Activated CD8-positive, alpha-beta T cell treated with anti-CD3 and anti-CD28 coated beads, Interleukin-2, amount 10 ng/mL, durations not matched to agents 7 days and 5 days (primary cell): ENCODE measurements around the gene RHOH. TPM values are rescaled to one million over a fixed set of nuclear protein-coding genes. Genes with fewer than 3 reads are reported as not detected.

Experiments used
- ATAC-seq: fragments of 150-1000 bp; cut with Tn5 transposase; one replicate; pipeline ENCODE4 v1.10.0; 2021; ENCODE audit warnings: moderate library complexity
- CTCF ChIA-PET: fragments of 350-600 bp; sonication (Branson Sonifier 250); formaldehyde crosslinking; loops from one replicate; lab custom pipeline; 2021; ENCODE audit warnings: antibody characterized with exemption; lab: Charles Lee
- POLR2A ChIA-PET: fragments of 350-600 bp; sonication (Branson Sonifier 250); formaldehyde crosslinking; loops from one replicate; lab custom pipeline; 2021; ENCODE audit warnings: antibody characterized with exemption; lab: Charles Lee
- DNase-seq: peaks from one replicate; pipeline ENCODE4 v3.0.0-alpha.2; 2020
- H3K27ac Mint-ChIP-seq: one replicate; pipeline ENCODE4 v1.8.0; 2021; ENCODE audit warnings: mild to moderate bottlenecking, mixed read lengths
- H3K27me3 Mint-ChIP-seq: one replicate; pipeline ENCODE4 v1.8.0; 2021; ENCODE audit warnings: low read depth, mixed read lengths
- H3K36me3 Mint-ChIP-seq: one replicate; pipeline ENCODE4 v1.8.0; 2021; ENCODE audit warnings: low read depth, mixed read lengths
- H3K4me1 Mint-ChIP-seq: one replicate; pipeline ENCODE4 v1.8.0; 2021; ENCODE audit warnings: low read depth, mixed read lengths
- H3K4me3 Mint-ChIP-seq: one replicate; pipeline ENCODE4 v1.8.0; 2021; ENCODE audit warnings: mild to moderate bottlenecking, mixed read lengths
- H3K9me3 Mint-ChIP-seq: one replicate; pipeline ENCODE4 v1.8.0; 2022; ENCODE audit warnings: mixed read lengths; ENCODE audit not compliant: insufficient read depth
- total RNA-seq, 2 experiments: library from RNA; stranded (reverse); gene quantifications; one replicate each; pipeline ENCODE4 v1.2.3, GENCODE V29; 2021

The RHOH gene
- total RNA-seq, 2 experiments from 2014 or later: 147 to 159 TPM

GRCh38 chr4:40246011-40246900 is 49.4 kb downstream of the RHOH start:
- H3K27me3 Mint-ChIP-seq: no peaks in the 10 kb centered on the region
- H3K36me3 Mint-ChIP-seq: peaks cover 78% of the 10 kb centered on the region
- ATAC-seq (no peak), DNase-seq (no peak)
- ChIA-PET CTCF (interaction anchor here (1.0 to 2.6 kb wide), 6 partner anchors 9 to 71 kb away, joined by 3 to 19 read pairs (median 5); no protein-coding TSS in a partner anchor), POLR2A (interaction anchor here (0.9 to 2.0 kb wide), 4 partner anchors 16 to 70 kb away, joined by 3 to 7 read pairs (median 4); no protein-coding TSS in a partner anchor)
- H3K4me3 Mint-ChIP-seq: peak overlapping the region; percentile 72
- no peaks in the 10 kb centered on the region for H3K9me3 Mint-ChIP-seq
- H3K27ac Mint-ChIP-seq: peak overlapping the region; percentile 94
- peaks cover 86% of the 10 kb centered on the region for H3K4me1 Mint-ChIP-seq

GRCh38 chr4:40246938-40247337 is 50.1 kb downstream of the RHOH start:
- Mint-ChIP-seq H3K4me3 (peak overlapping the region; percentile 72), H3K27me3 (no peaks in the 10 kb centered on the region), H3K36me3 (peaks cover 72% of the 10 kb centered on the region), H3K27ac (peak overlapping the region; percentile 94), H3K9me3 (no peaks in the 10 kb centered on the region), H3K4me1 (peaks cover 83% of the 10 kb centered on the region)
- no peak for DNase-seq
- ChIA-PET POLR2A (interaction anchor here (1.0 to 1.8 kb wide), 7 partner anchors 8 to 60 kb away, joined by 3 to 15 read pairs (median 5); no protein-coding TSS in a partner anchor), CTCF (interaction anchor here (0.6 to 2.9 kb wide), 7 partner anchors 9 to 175 kb away, joined by 3 to 16 read pairs (median 6); no protein-coding TSS in a partner anchor)
- peak; percentile 9 for ATAC-seq

GRCh38 chr4:40247350-40247749 is 50.5 kb downstream of the RHOH start:
- DNase-seq (peak; percentile 85), ATAC-seq (peak; percentile 68)
- ChIA-PET CTCF (interaction anchor here (0.6 to 2.9 kb wide), 12 partner anchors 8 to 176 kb away, joined by 3 to 16 read pairs (median 4); no protein-coding TSS in a partner anchor), POLR2A (interaction anchor here (1.0 to 1.8 kb wide), 7 partner anchors 8 to 60 kb away, joined by 3 to 15 read pairs (median 5); no protein-coding TSS in a partner anchor)
- Mint-ChIP-seq H3K4me1 (peaks cover 78% of the 10 kb centered on the region), H3K36me3 (peaks cover 68% of the 10 kb centered on the region), H3K27ac (peak overlapping the region; percentile 94), H3K4me3 (peak overlapping the region; percentile 72), H3K27me3 (no peaks in the 10 kb centered on the region), H3K9me3 (no peaks in the 10 kb centered on the region)

GRCh38 chr4:40251366-40251765 is 54.5 kb downstream of the RHOH start:
- ATAC-seq: no peak
- Mint-ChIP-seq H3K4me3 (no peak overlapping the region), H3K27ac (peak overlapping the region; percentile 9)

GRCh38 chr4:40253906-40254305 is 57.1 kb downstream of the RHOH start:
- no peaks in the 10 kb centered on the region for H3K27me3 Mint-ChIP-seq
- H3K36me3 Mint-ChIP-seq: peaks cover 12% of the 10 kb centered on the region
- peak overlapping the region; percentile 89 for H3K27ac Mint-ChIP-seq
- peaks cover 81% of the 10 kb centered on the region for H3K4me1 Mint-ChIP-seq
- ATAC-seq (no peak), DNase-seq (no peak)
- POLR2A ChIA-PET: interaction anchor here (0.7 to 1.4 kb wide), 3 partner anchors 19 to 54 kb away, joined by 3 to 4 read pairs (median 3); no protein-coding TSS in a partner anchor
- H3K9me3 Mint-ChIP-seq: no peaks in the 10 kb centered on the region
- H3K4me3 Mint-ChIP-seq: peak overlapping the region; percentile 47
- CTCF ChIA-PET: interaction anchor here (0.6 to 4.3 kb wide), 5 partner anchors 30 to 90 kb away, joined by 3 to 17 read pairs (median 6); no protein-coding TSS in a partner anchor

More at GRCh38 chr4:40251366-40251765, 54.5 kb downstream of the RHOH start:
- CTCF ChIA-PET: interaction anchor here (1.0 to 1.3 kb wide), 2 partner anchors 33 to 57 kb away, joined by 3 to 4 read pairs; no protein-coding TSS in a partner anchor
- POLR2A ChIA-PET: interaction anchor here (0.6 to 1.3 kb wide), 6 partner anchors 20 to 193 kb away, joined by 3 to 4 read pairs (median 3); no protein-coding TSS in a partner anchor
- H3K27me3 Mint-ChIP-seq: no peaks in the 10 kb centered on the region
- peaks cover 79% of the 10 kb centered on the region for H3K4me1 Mint-ChIP-seq
- H3K9me3 Mint-ChIP-seq: no peaks in the 10 kb centered on the region
- DNase-seq: no peak
- peaks cover 30% of the 10 kb centered on the region for H3K36me3 Mint-ChIP-seq

GRCh38 chr4:40254608-40255392 is 58.0 kb downstream of the RHOH start:
- Mint-ChIP-seq H3K36me3 (peaks cover 6% of the 10 kb centered on the region), H3K9me3 (no peaks in the 10 kb centered on the region), H3K27ac (peak overlapping the region; percentile 89), H3K4me3 (peak overlapping the region; percentile 47), H3K4me1 (peaks cover 77% of the 10 kb centered on the region), H3K27me3 (no peaks in the 10 kb centered on the region)
- ATAC-seq: peak; percentile 50
- ChIA-PET CTCF (interaction anchor here (1.2 to 4.3 kb wide), 9 partner anchors 7 to 60 kb away, joined by 3 to 17 read pairs (median 6); no protein-coding TSS in a partner anchor), POLR2A (interaction anchor here (0.7 to 1.5 kb wide), 6 partner anchors 7 to 53 kb away, joined by 3 to 5 read pairs (median 3); no protein-coding TSS in a partner anchor)
- peak; percentile 63 for DNase-seq

GRCh38 chr4:40255393-40256281 is 58.8 kb downstream of the RHOH start:
- H3K27me3 Mint-ChIP-seq: no peaks in the 10 kb centered on the region
- peak overlapping the region; percentile 47 for H3K4me3 Mint-ChIP-seq
- ChIA-PET POLR2A (interaction anchor here (1.0 to 2.0 kb wide), 5 partner anchors 8 to 53 kb away, joined by 3 to 5 read pairs (median 3); no protein-coding TSS in a partner anchor), CTCF (interaction anchor here (1.2 to 4.3 kb wide), 9 partner anchors 8 to 70 kb away, joined by 3 to 17 read pairs (median 8); no protein-coding TSS in a partner anchor)
- H3K9me3 Mint-ChIP-seq: no peaks in the 10 kb centered on the region
- peaks cover 71% of the 10 kb centered on the region for H3K4me1 Mint-ChIP-seq
- H3K27ac Mint-ChIP-seq: peak overlapping the region; percentile 89
- peak; percentile 27 for ATAC-seq
- peaks cover 1% of the 10 kb centered on the region for H3K36me3 Mint-ChIP-seq
- no peak for DNase-seq

GRCh38 chr4:40256329-40256728 is 59.5 kb downstream of the RHOH start:
- Mint-ChIP-seq H3K36me3 (no peaks in the 10 kb centered on the region), H3K4me1 (peaks cover 72% of the 10 kb centered on the region), H3K9me3 (no peaks in the 10 kb centered on the region), H3K27ac (peak overlapping the region; percentile 89), H3K4me3 (no peak overlapping the region), H3K27me3 (no peaks in the 10 kb centered on the region)
- ATAC-seq (no peak), DNase-seq (no peak)
- ChIA-PET POLR2A (interaction anchor here (0.8 to 2.0 kb wide), 4 partner anchors 18 to 61 kb away, joined by 3 to 5 read pairs (median 4); no protein-coding TSS in a partner anchor), CTCF (interaction anchor here (1.2 to 4.3 kb wide), 8 partner anchors 9 to 69 kb away, joined by 3 to 17 read pairs (median 8); no protein-coding TSS in a partner anchor)

GRCh38 chr4:40256817-40257216 is 60.0 kb downstream of the RHOH start:
- Mint-ChIP-seq H3K4me3 (peak overlapping the region; percentile 7), H3K9me3 (no peaks in the 10 kb centered on the region), H3K4me1 (peaks cover 73% of the 10 kb centered on the region), H3K27me3 (no peaks in the 10 kb centered on the region), H3K27ac (peak overlapping the region; percentile 89), H3K36me3 (no peaks in the 10 kb centered on the region)
- ATAC-seq: no peak
- ChIA-PET CTCF (interaction anchor here (0.7 to 4.3 kb wide), 8 partner anchors 8 to 1321 kb away, joined by 3 to 17 read pairs (median 10); no protein-coding TSS in a partner anchor), POLR2A (interaction anchor here (0.6 to 2.0 kb wide), 7 partner anchors 18 to 199 kb away, joined by 3 to 5 read pairs (median 4); no protein-coding TSS in a partner anchor)
- DNase-seq: no peak
